Stimulated activated naive CD8-positive, alpha-beta T cell treated with anti-CD3 and anti-CD28 coated beads, Interleukin-15, Interleukin-2, amounts not matched to agents 100 ng/mL and 50 ng/mL, for 24 hours (primary cell): Measurements from ENCODE around the gene GATA6.
"Not testable (repeated sequence)": the region's sequence is repeated elsewhere in the genome, so short reads cannot be mapped to it uniquely, and the experiment has no call there.

Experiments used
- H3K27ac Mint-ChIP-seq: one replicate; pipeline ENCODE4 v1.8.0; 2021; ENCODE audit warnings: mild to moderate bottlenecking, mixed read lengths
- H3K27me3 Mint-ChIP-seq: one replicate; pipeline ENCODE4 v1.8.0; 2021; ENCODE audit warnings: mixed read lengths
- H3K36me3 Mint-ChIP-seq: one replicate; pipeline ENCODE4 v1.8.0; 2021; ENCODE audit warnings: low read depth, mixed read lengths
- H3K4me1 Mint-ChIP-seq: one replicate; pipeline ENCODE4 v1.8.0; 2021; ENCODE audit warnings: low read depth, mixed read lengths
- H3K4me3 Mint-ChIP-seq: one replicate; pipeline ENCODE4 v1.8.0; 2021; ENCODE audit warnings: mild to moderate bottlenecking, mixed read lengths
- H3K9me3 Mint-ChIP-seq: one replicate; pipeline ENCODE4 v1.8.0; 2021; ENCODE audit warnings: mixed read lengths

The GATA6 gene

DNA sequence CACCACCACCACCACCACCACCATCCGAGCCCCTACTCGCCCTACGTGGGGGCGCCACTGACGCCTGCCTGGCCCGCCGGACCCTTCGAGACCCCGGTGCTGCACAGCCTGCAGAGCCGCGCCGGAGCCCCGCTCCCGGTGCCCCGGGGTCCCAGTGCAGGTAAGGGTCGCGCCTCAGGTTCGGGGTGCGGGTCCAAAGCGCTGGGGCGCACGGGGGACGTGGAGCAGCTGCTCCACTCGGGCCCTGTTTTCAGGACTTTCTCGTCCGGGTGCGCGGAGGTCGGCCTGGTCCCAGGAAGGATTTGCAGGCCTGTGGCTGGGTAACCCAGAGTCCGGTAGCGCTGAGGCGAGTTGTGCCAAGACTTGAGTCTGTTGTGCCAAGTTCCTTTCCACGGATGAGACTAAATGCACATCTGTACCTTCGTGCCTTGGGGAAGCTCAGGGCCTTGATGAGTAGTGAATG is 2.8 kb downstream of the GATA6 start:
- no peaks in the 10 kb centered on the region for H3K36me3 Mint-ChIP-seq
- H3K27ac Mint-ChIP-seq: no peak overlapping the region
- peaks cover 24% of the 10 kb centered on the region for H3K4me1 Mint-ChIP-seq
- H3K27me3 Mint-ChIP-seq: peaks cover 72% of the 10 kb centered on the region
- H3K9me3 Mint-ChIP-seq: no peaks in the 10 kb centered on the region
- H3K4me3 Mint-ChIP-seq: no peak overlapping the region

DNA sequence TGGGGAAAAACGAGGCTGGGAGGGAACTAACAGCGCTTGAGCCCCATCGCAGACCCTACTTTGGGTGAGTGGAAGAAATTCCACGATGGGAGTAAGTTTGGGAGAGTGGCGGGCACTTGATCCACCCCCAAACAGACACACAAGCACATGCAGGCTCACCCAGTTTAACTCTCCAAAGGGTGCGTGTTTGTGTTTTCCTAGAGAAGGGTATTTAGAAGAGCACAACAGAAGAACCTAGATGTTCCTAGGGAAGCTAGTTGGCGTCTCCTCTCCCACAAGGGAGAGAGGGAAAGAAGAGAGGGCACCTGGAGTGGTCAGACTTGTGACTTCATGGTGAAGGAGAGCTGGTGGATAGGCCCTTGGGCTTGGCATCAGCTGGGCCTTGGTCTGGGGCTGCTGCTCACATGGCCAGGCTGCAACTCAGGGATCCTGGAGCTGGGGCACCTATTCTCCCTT is 3.2 kb downstream of the GATA6 start:
- Mint-ChIP-seq H3K4me1 (peaks cover 24% of the 10 kb centered on the region), H3K9me3 (no peaks in the 10 kb centered on the region), H3K27ac (no peak overlapping the region), H3K27me3 (peaks cover 74% of the 10 kb centered on the region), H3K36me3 (no peaks in the 10 kb centered on the region), H3K4me3 (no peak overlapping the region)

DNA sequence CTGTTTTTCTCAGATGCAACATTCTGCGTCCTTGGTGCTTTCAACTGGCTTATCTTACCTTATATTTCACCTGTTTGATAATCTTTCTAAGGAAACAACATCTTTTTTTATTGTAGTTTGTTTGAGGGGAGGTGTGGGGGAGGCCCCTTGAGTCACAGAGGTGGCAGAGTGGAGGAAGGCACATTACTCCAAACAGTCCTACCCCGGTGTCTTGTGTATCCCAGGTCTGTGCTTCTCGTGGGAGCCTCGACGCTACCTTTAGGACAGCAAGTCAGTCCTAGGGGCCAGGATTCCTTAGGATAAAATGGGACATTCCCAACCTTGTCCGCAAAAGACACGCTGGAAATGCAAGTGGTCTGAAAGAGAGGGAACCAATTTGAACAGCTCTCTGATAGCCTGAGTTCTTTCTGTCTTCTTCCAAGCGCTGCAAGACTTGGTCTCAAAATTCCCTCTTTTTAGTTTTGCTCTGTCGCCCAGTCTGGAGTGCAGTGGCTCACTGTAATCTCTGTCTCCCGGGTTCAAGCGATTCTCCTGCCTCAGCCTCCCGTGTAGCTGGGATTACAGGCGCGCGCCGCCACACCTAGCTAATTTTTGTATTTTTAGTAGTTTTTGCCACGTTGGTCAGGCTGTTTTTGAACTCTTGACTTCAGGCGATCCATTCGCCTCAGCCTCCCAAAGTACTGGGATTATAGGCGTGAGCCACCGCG is 4.0 kb downstream of the GATA6 start:
- Mint-ChIP-seq H3K9me3 (no peaks in the 10 kb centered on the region), H3K27me3 (peaks cover 71% of the 10 kb centered on the region), H3K4me1 (peaks cover 17% of the 10 kb centered on the region), H3K4me3 (no peak overlapping the region), H3K27ac (no peak overlapping the region), H3K36me3 (no peaks in the 10 kb centered on the region)

DNA sequence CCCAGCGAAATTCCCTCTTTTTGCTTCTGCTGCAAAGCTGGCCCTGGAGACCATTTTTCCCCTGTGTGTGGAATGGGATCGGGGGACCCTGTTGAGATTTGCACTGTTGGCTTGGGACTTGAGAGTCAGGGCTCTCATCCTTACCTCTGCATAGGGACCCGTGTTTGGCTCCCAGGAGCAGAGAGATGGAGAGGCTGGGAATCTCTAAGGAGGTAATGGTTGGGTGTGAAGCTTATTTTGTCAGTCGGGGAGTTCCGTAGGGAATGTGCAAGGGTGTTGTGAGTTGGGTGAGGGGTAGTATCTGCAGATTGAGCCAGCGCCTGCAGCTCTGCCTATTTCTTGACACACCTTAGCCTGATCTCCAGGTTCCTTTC is 4.5 kb downstream of the GATA6 start:
- Mint-ChIP-seq H3K36me3 (no peaks in the 10 kb centered on the region), H3K4me3 (no peak overlapping the region), H3K27me3 (peaks cover 73% of the 10 kb centered on the region), H3K27ac (no peak overlapping the region), H3K9me3 (no peaks in the 10 kb centered on the region), H3K4me1 (peaks cover 13% of the 10 kb centered on the region)

DNA sequence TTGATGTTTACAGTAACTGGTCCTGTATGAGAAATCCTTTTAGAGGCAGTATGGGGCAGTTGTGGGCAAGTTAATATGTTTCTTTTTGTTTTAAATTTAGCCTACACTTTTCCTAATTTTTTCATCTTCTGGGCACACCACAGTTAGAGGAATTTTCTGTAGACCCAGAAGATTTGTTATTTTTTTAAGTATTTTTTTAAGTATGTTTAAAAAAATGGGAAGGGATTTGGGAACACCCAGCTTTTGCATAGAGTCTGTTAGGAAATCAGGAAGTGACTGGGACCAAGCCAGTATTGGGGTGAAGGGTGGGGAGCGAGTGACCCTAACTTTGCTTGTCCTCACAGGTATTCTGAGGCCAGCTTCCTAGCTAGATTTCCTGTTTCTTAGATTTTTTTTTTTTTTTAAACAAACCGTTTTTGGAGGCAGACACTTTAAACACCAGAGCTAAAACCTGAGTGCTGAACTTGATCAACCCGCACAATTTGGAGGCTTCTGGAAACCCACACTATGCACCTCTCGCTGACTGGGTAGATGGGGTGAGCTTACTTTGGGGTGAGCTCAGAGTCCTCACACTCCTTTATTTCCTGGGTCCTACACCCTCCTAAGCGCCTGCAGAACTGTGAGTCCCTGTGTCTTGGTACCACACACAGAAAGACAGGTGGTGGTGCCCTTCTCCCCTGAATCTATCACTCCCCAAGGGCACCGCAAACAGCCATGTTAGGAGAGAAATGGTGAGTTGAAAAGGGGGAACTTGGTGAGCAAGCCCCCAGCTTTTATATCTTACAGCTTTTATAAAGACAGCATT is 5.2 kb downstream of the GATA6 start:
- no peak overlapping the region for H3K27ac Mint-ChIP-seq
- H3K4me1 Mint-ChIP-seq: peaks cover 13% of the 10 kb centered on the region
- peaks cover 72% of the 10 kb centered on the region for H3K27me3 Mint-ChIP-seq
- no peaks in the 10 kb centered on the region for H3K36me3 Mint-ChIP-seq
- no peaks in the 10 kb centered on the region for H3K9me3 Mint-ChIP-seq
- no peak overlapping the region for H3K4me3 Mint-ChIP-seq

DNA sequence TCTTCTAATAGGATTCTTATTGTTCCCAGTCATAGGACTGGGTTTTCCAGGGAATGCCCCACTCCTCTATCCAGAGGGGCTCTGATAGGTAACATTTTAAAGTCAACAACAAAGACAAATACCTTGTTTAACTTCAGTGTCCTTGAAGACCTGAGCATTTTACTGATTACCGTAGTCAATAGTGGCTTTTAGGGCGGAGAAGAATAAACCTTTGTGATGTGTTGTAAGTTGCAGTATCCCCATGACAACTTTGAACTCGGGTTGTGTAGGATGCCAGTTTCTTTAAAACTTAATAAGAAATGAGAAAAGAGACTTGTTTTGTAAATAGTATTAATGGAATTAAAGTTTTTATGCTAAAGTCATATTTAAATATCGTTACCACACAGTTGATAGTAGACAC is 6.0 kb downstream of the GATA6 start:
- no peak overlapping the region for H3K4me3 Mint-ChIP-seq
- H3K27ac Mint-ChIP-seq: no peak overlapping the region
- peaks cover 9% of the 10 kb centered on the region for H3K4me1 Mint-ChIP-seq

DNA sequence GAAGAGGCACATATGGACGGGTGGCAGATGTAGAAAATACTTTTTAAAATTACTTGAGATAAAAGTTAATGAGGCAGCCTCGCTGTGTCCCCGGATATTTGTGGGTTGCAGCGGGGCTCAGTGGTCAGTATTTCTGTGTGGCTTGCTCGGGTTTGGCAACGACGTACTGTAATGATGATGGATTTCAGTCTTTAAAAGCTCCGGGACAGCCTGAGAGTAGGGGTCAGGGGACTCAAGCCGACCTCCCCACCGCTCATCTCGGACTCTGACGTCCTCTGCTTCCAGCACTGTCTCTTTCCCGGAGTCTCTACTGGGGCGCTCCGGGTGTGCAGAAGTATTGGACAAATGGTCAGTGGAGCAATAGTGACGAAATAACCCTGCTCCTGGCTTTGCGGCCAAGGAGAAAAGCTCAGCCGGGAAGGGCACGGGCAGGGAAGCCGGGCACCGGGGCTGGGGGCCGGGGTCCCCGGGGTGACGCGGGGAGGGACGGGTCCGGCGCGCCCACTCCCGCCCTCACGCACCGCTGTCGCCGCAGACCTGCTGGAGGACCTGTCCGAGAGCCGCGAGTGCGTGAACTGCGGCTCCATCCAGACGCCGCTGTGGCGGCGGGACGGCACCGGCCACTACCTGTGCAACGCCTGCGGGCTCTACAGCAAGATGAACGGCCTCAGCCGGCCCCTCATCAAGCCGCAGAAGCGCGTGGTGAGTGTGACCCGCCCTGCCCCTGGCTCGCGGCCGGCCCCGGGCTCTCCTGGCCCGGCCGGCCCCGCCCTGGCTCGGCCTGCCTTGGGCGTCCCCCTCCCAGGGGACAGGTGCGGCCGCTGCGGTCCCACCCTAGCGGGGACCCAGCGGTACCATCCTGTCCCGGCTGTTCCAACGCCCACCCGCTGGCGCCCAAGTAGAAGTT is 7.3 kb downstream of the GATA6 start:
- Mint-ChIP-seq H3K36me3 (no peaks in the 10 kb centered on the region), H3K9me3 (no peaks in the 10 kb centered on the region), H3K27me3 (peaks cover 69% of the 10 kb centered on the region), H3K27ac (no peak overlapping the region), H3K4me3 (no peak overlapping the region), H3K4me1 (peaks cover 4% of the 10 kb centered on the region)

More for the DNA sequence above, 6.0 kb downstream of the GATA6 start:
- H3K9me3 Mint-ChIP-seq: no peaks in the 10 kb centered on the region
- peaks cover 74% of the 10 kb centered on the region for H3K27me3 Mint-ChIP-seq
- H3K36me3 Mint-ChIP-seq: no peaks in the 10 kb centered on the region

DNA sequence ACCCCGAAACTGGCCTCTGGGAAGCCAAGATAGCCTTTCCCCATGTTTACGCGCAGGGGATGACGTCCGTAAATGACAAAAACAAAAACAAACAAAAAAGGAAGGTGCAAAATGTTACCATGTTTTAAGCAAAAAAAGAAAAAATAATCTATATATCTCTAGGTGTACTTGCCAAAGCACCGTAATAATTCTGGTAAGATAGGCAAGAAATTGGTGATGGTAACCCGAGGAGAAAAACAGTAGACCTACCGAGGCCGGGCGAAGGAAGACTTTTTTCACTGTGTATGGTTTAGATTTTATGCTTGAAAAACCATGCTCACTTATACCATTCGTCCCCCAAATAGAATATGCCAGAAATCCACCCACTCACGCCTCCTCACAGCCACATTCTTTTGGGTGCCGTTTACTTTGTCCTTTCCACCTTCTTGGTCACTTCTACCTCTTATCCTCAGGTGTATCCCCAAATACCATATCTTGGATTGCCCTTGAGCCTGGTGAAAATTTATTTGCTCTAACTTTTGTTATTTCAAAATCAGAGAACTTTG is 8.0 kb downstream of the GATA6 start:
- Mint-ChIP-seq H3K9me3 (no peaks in the 10 kb centered on the region), H3K27ac (no peak overlapping the region), H3K4me1 (peaks cover 4% of the 10 kb centered on the region), H3K36me3 (no peaks in the 10 kb centered on the region), H3K27me3 (peaks cover 67% of the 10 kb centered on the region), H3K4me3 (no peak overlapping the region)

DNA sequence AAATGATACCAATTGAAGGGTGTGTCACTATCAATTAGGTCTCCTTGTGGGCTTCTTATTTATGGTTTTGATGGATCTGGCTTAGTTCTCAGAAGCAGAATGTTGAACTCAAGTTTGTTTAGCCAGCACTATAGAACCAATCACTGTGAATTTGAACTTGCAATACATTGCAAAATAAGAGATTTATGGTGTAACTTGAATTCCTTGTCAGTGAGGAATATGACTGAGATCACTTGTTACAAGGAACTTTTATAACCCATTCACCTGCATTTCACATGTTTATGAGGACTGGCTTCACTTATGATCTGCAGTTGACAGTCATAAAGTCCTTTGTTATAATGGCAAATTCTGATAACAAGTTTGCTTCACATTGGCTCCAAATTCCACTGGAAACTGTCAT is 9.8 kb downstream of the GATA6 start:
- H3K4me1 Mint-ChIP-seq: peaks cover 4% of the 10 kb centered on the region
- no peak overlapping the region for H3K4me3 Mint-ChIP-seq
- H3K27me3 Mint-ChIP-seq: peaks cover 49% of the 10 kb centered on the region
- no peaks in the 10 kb centered on the region for H3K9me3 Mint-ChIP-seq
- H3K36me3 Mint-ChIP-seq: no peaks in the 10 kb centered on the region
- no peak overlapping the region for H3K27ac Mint-ChIP-seq

DNA sequence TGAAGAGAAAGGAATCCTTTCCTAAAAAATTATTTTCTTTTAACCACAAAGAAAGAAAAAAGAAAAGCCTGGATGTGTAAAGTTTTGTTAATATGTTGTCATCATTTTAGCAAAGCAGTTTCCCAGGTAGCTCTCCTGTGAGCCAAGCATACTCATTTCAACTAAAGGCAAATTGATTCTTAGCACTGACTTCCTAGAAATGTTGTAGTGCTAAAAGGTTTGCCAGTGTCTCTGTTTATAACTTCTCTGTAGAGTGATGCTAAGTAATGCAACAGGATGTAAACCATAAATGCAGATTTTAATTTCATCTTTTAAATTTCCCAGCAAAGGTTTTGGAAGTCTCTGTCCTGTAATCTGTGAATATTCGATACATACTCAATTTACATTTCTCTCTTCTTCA is 10.2 kb downstream of the GATA6 start:
- H3K4me1 Mint-ChIP-seq: peaks cover 4% of the 10 kb centered on the region
- peaks cover 45% of the 10 kb centered on the region for H3K27me3 Mint-ChIP-seq
- H3K27ac Mint-ChIP-seq: no peak overlapping the region
- H3K9me3 Mint-ChIP-seq: no peaks in the 10 kb centered on the region
- no peaks in the 10 kb centered on the region for H3K36me3 Mint-ChIP-seq
- no peak overlapping the region for H3K4me3 Mint-ChIP-seq

DNA sequence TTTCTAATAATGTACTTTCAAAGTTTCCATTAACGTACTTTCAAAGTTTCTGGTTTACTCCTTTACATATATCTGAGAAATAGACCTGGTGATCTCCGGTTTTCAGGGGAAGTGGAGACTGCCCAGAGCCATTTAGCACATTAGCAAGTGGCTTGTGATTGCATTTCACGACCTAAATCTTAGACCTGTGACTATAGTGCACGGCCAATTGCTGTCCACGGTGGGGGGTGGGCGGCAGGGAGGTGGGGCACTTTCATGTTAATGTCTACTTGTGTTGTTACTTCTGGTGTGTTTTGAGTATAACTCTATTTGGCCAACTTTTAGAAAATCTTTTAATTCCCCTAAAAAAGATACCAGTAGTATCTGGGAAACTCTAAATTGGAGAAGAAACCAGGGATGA is 11.3 kb downstream of the GATA6 start:
- no peaks in the 10 kb centered on the region for H3K36me3 Mint-ChIP-seq
- peaks cover 34% of the 10 kb centered on the region for H3K27me3 Mint-ChIP-seq
- no peak overlapping the region for H3K27ac Mint-ChIP-seq

DNA sequence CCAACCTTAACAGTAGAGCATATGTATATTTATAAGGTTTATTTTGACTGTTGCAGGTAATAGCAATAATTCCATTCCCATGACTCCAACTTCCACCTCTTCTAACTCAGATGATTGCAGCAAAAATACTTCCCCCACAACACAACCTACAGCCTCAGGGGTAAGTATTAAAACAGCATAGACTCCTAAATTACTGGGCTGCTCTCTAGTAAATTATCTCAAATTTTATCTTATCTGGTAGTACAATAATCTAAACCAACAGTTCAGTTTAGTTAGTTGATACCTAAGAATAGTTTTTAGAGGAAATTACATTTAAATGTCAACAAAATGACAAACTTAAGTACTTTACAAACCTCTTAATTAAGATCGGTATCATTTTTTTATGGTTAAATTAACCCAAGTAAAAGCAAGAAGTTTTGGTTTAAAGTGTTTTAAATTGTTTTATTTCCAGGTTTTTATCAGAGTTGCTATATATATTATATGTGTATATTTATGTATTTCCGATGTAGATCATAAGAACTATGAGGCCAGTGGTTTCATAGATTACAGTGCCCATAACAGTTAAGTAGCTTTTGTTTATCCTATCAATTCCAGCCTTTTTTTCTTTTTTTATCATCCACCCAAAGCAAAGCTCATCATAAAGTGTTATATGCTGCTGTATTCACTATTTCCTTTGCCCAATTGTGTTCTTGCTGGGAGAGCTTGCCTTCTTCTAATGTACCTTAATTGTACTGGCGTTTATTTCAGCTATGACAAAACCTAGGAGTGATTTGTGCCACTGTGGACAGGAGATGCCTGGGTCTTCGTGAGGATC is 13.7 kb downstream of the GATA6 start:
- H3K27me3 Mint-ChIP-seq: peaks cover 20% of the 10 kb centered on the region
- no peak overlapping the region for H3K27ac Mint-ChIP-seq
- H3K4me3 Mint-ChIP-seq: no peak overlapping the region
- H3K36me3 Mint-ChIP-seq: no peaks in the 10 kb centered on the region
- no peaks in the 10 kb centered on the region for H3K4me1 Mint-ChIP-seq
- H3K9me3 Mint-ChIP-seq: no peaks in the 10 kb centered on the region

More for the DNA sequence above, 11.3 kb downstream of the GATA6 start:
- Mint-ChIP-seq H3K9me3 (no peaks in the 10 kb centered on the region), H3K4me1 (peaks cover 4% of the 10 kb centered on the region), H3K4me3 (no peak overlapping the region)

DNA sequence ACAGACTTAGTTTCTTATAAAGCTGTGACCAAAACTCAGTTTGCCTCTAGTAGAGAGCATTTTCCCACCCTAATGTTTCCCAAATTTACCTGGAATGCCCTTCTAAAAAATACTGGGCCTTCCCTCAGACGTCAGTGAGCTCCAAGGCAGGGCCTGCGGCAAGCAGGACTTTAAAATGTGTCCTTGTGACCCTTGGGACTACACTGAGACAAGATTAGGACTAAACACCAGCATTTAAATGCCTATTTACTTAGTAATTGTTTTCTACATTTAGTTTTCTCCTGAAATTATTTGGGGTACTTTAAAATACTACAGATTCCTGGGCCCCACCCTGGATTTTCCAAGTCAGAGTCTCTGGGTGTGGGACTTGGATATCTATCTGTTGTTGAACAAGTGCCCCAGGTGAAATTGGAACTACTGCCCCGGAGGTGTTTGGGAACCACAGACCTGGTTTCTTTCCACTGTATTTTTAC is 14.3 kb downstream of the GATA6 start:
- Mint-ChIP-seq H3K4me1 (no peaks in the 10 kb centered on the region), H3K27ac (no peak overlapping the region), H3K27me3 (peaks cover 18% of the 10 kb centered on the region), H3K36me3 (no peaks in the 10 kb centered on the region), H3K9me3 (no peaks in the 10 kb centered on the region), H3K4me3 (no peak overlapping the region)

DNA sequence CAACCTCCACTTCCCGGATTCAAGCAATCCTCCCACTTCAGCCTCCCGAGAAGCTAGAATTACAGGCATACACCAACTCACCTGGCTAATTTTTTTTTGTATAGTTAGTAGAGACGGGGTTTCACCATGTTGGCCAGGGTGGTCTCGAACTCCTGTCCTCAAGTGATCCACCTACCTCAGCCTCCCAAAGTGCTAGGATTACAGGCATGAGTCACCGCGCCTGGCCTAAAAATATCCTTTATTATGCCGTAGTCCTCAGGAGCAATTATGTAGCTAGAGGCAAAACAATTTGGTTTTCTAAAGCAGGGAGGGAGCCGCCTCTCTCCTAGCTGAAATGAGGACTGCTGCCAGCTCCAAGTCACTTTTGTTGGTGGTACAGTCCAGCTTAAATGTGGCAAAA is 15.2 kb downstream of the GATA6 start:
- H3K4me3 Mint-ChIP-seq, H3K27ac Mint-ChIP-seq, H3K36me3 Mint-ChIP-seq, H3K4me1 Mint-ChIP-seq, H3K9me3 Mint-ChIP-seq: not testable (repeated sequence)
- H3K27me3 Mint-ChIP-seq: peaks cover 13% of the 10 kb centered on the region
